Stimulated activated CD8-positive, alpha-beta memory T cell treated with anti-CD3 and anti-CD28 coated beads, Interleukin-7, amount 100 ng/mL, for 24 hours (primary cell): ENCODE measurements around the gene NACC1.
"Not testable (repeated sequence)": the region's sequence is repeated elsewhere in the genome, so short reads cannot be mapped to it uniquely, and the experiment has no call there.

ENCODE experiments used
- DNase-seq: peaks from one replicate; pipeline ENCODE4 v3.0.0-alpha.2; 2020; ENCODE audit warnings: low read depth

NACC1 gene

GRCh38 chr19:13164343-13165161, 46.5 kb downstream of the NACC1 start:
- DNase-seq = no peak

- DNase-seq = no peak
Observed at GRCh38 chr19:13165162-13165997, 47.3 kb downstream of the NACC1 start.

GRCh38 chr19:13166151-13166550, 48.1 kb downstream of the NACC1 start:
- DNase-seq = not testable (repeated sequence)

GRCh38 chr19:13169769-13170168, 51.7 kb downstream of the NACC1 start:
- DNase-seq = no peak

- DNase-seq = no peak
Observed at GRCh38 chr19:13171146-13171545, 53.1 kb downstream of the NACC1 start.

GRCh38 chr19:13172346-13173138, 54.5 kb downstream of the NACC1 start:
- no peak for DNase-seq

GRCh38 chr19:13173139-13173737, 55.2 kb downstream of the NACC1 start:
- no peak for DNase-seq

GRCh38 chr19:13176345-13176744, 58.3 kb downstream of the NACC1 start:
- no peak for DNase-seq

GRCh38 chr19:13177584-13177983, 59.5 kb downstream of the NACC1 start:
- not testable (repeated sequence) for DNase-seq

GRCh38 chr19:13178291-13178690, 60.2 kb downstream of the NACC1 start:
- not testable (repeated sequence) for DNase-seq

GRCh38 chr19:13181747-13182388, 63.8 kb downstream of the NACC1 start:
- DNase-seq = no peak

GRCh38 chr19:13184926-13185325, 66.9 kb downstream of the NACC1 start:
- DNase-seq = not testable (repeated sequence)

- not testable (repeated sequence) for DNase-seq
Observed at GRCh38 chr19:13185763-13186657, 67.9 kb downstream of the NACC1 start.

GRCh38 chr19:13186688-13187087, 68.6 kb downstream of the NACC1 start:
- not testable (repeated sequence) for DNase-seq

GRCh38 chr19:13187419-13187818, 69.4 kb downstream of the NACC1 start:
- no peak for DNase-seq

- DNase-seq = no peak
Observed at GRCh38 chr19:13189600-13189999, 71.5 kb downstream of the NACC1 start.
